Coronary artery (tissue), 2 donors: ENCODE measurements around the gene AKR1C3.

ENCODE experiments used
- DNase-seq: peaks from one replicate; pipeline ENCODE4 v3.0.0-alpha.2; 2017; ENCODE audit warnings: low spot score
- H3K27ac ChIP-seq, 2 donors: fragments of 200-600 bp; sonication (generic); one replicate each; pipeline ENCODE4 v1.5.1; 2016 to 2019
- H3K4me3 ChIP-seq: fragments of 200-600 bp; sonication (generic); 2 replicates; pipeline ENCODE4 v1.5.1; 2016; ENCODE audit warnings: mild to moderate bottlenecking, moderate library complexity
- CTCF ChIP-seq: fragments of 200-600 bp; sonication (generic); IDR thresholded peaks from one replicate; pipeline ENCODE4 v1.5.1; 2019; ENCODE audit warnings: antibody characterized with exemption

The AKR1C3 gene

DNA sequence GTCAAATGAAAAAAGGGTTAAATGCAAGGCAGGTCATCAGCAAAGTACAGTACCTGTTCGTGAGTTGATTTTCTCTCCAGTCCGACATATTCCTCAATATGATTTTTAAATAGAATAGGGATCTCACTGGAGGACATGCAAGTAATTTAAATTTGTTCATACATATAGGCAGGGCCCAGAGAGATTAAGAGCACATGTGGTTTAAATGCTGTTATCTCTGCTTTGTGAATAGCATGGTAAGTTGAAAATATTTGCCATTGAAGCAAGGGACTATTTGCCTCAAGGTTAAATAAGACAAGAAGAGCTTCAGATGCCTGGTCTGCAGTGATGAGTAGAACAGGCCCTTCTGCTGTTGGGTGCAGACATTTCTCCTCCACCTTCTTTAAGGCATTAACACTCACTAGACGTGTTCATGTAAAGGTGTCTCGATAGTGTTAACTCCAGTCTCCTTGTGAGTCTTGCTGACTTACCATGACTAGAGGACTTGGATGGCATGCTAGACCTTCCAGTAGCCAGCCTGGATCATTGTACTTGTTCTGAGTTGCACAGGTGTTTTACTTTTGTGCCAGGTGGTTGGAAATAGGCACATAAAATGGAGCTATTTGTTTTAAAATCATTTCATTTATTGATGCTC lies 15.6 kb upstream of the AKR1C3 start:
- TF ChIP-seq CTCF = no peak
- H3K4me3 ChIP-seq = no peak overlapping the region
- H3K27ac ChIP-seq = no peak overlapping the region
- DNase-seq = no peak

- no peak for DNase-seq
- Histone ChIP-seq H3K4me3 (no peak overlapping the region), H3K27ac (no peak overlapping the region)
- TF ChIP-seq CTCF = no peak
Measured at GRCh38 chr10:5079306-5079830, 14.8 kb upstream of the AKR1C3 start.

DNA sequence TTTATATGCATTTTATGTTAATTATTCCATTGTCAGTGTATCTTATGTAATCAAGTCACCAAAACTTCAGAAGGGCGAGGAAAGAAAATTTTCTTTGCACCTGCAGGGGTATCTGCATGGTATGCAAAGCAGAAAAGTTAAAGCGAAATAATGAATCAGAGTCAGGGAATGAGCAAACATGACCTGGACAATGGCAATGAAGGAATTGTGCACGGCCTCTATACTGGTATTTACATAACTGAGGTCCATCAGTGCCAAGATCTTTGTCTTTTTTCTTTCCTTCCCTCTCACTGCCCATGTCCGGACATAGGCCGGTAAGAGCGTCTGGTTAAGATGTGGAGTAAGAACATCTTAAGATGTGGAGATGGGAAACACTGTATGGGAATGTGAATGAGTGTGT lies 14.4 kb upstream of the AKR1C3 start:
- TF ChIP-seq CTCF = no peak
- DNase-seq = no peak
- Histone ChIP-seq H3K27ac (no peak overlapping the region), H3K4me3 (no peak overlapping the region)

DNA sequence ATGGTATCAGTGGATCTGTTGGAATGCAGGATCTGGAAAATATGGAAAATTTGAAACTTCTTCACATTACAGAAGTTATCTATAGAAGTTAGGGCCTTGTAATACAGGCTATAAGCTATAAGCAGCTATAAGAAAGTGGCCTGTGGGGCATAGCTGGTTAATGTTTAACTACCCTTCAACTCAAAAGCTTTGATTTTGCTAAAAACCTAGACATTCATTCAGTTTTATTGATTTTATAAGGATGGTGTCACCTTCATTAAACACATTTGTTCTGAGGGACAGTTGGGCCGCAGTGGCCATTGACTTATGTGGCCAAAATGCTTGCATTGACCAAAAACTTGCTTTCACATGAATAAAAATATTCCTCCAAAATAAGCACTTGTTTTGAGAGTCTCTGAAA lies 13.1 kb upstream of the AKR1C3 start:
- no peak for DNase-seq

GRCh38 chr10:5088703-5089261 lies 5.4 kb upstream of the AKR1C3 start:
- H3K27ac ChIP-seq = no peak overlapping the region
- no peak for TF ChIP-seq CTCF
- DNase-seq = no peak
- H3K4me3 ChIP-seq = no peak overlapping the region

More for the DNA sequence above, 13.1 kb upstream of the AKR1C3 start:
- no peak for TF ChIP-seq CTCF
- H3K27ac ChIP-seq = no peak overlapping the region
- no peak overlapping the region for H3K4me3 ChIP-seq

GRCh38 chr10:5089865-5090264 lies 4.3 kb upstream of the AKR1C3 start:
- H3K27ac ChIP-seq = no peak overlapping the region
- no peak overlapping the region for H3K4me3 ChIP-seq
- DNase-seq = no peak
- TF ChIP-seq CTCF = no peak

GRCh38 chr10:5090551-5090950 lies 3.7 kb upstream of the AKR1C3 start:
- Histone ChIP-seq H3K4me3 (no peak overlapping the region), H3K27ac (no peak overlapping the region)
- TF ChIP-seq CTCF = no peak
- no peak for DNase-seq
